GM12878 (cell line): Measurements from ENCODE around the gene RASIP1.
"Not testable (repeated sequence)": the region's sequence is repeated elsewhere in the genome, so short reads cannot be mapped to it uniquely, and the experiment has no call there.

Experiments used
- GABPA ChIP-seq: IDR thresholded peaks from 2 replicates; pipeline ENCODE4 v1.6.1; 2014; ENCODE audit warnings: antibody characterized with exemption, low read depth, mild to moderate bottlenecking, inconsistent platforms
- HDAC6 ChIP-seq: fragments of 200-600 bp; sonication (generic); IDR thresholded peaks from one replicate; pipeline ENCODE4 v1.8.0; 2017; ENCODE audit warnings: antibody characterized with exemption; ENCODE audit not compliant: unreplicated experiment
- IKZF1 ChIP-seq: fragments of 450-650 bp; conservative IDR thresholded peaks from 2 replicates; pipeline ENCODE4 v1.6.1; 2017; ENCODE audit warnings: antibody characterized with exemption, mild to moderate bottlenecking
- NBN ChIP-seq: fragments of 450-650 bp; IDR thresholded peaks from 2 replicates; pipeline ENCODE4 v1.6.1; 2016
- RBBP5 ChIP-seq: fragments of 200-600 bp; sonication (generic); conservative IDR thresholded peaks from 2 replicates; pipeline ENCODE4 v1.6.1; 2016
- SIN3A ChIP-seq: IDR thresholded peaks from 2 replicates; pipeline ENCODE4 v1.6.1; 2012; ENCODE audit warnings: low read depth, low read length, improper control_type of control experiment
- SREBF1 ChIP-seq: IDR thresholded peaks from 2 replicates; pipeline ENCODE4 v1.6.1; 2012; ENCODE audit warnings: mild to moderate bottlenecking, low read length
- TBL1XR1 ChIP-seq: IDR thresholded peaks from 2 replicates; pipeline ENCODE4 v1.6.1; 2012; ENCODE audit warnings: low read depth, low read length, improper control_type of control experiment
- WRNIP1 ChIP-seq: IDR thresholded peaks from 2 replicates; pipeline ENCODE4 v1.6.1; 2011; ENCODE audit warnings: low read depth, low read length, improper control_type of control experiment, borderline replicate concordance
- TF ChIP-seq, protein P1 (sequence below): IDR thresholded peaks from 2 replicates; pipeline ENCODE4 v1.6.1; 2011; ENCODE audit warnings: low read depth, mild to moderate bottlenecking, low read length, moderate library complexity, borderline replicate concordance; ENCODE audit errors: extremely low read depth
- TF ChIP-seq, protein P2 (sequence below): IDR thresholded peaks from 2 replicates; pipeline ENCODE4 v1.6.1; 2012; ENCODE audit warnings: low read depth, low read length, improper control_type of control experiment
- TF ChIP-seq, protein P3 (sequence below): IDR thresholded peaks from 2 replicates; pipeline ENCODE4 v1.6.1; 2012; ENCODE audit warnings: low read depth, low read length, improper control_type of control experiment
- TF ChIP-seq, protein P4 (sequence below), 3 experiments: IDR thresholded peaks in 2 of 3; conservative IDR thresholded peaks in 1 of 3; 2 replicates each; pipeline ENCODE4 v1.5.1; 2011; ENCODE audit warnings: low read depth in 3 of 3, low read length in 3 of 3, mild to moderate bottlenecking in 3 of 3, control low read depth in 2 of 3, moderate library complexity in 2 of 3, inconsistent platforms in 1 of 3, mixed read lengths in 1 of 3; ENCODE audit not compliant: control insufficient read depth in 2 of 3, insufficient read depth in 1 of 3; ENCODE audit errors: extremely low read depth in 1 of 3
- TF ChIP-seq, protein P5 (sequence below): IDR thresholded peaks from 2 replicates; pipeline ENCODE4 v1.6.1; 2012; ENCODE audit warnings: mild to moderate bottlenecking, low read depth, low read length

DNA sequence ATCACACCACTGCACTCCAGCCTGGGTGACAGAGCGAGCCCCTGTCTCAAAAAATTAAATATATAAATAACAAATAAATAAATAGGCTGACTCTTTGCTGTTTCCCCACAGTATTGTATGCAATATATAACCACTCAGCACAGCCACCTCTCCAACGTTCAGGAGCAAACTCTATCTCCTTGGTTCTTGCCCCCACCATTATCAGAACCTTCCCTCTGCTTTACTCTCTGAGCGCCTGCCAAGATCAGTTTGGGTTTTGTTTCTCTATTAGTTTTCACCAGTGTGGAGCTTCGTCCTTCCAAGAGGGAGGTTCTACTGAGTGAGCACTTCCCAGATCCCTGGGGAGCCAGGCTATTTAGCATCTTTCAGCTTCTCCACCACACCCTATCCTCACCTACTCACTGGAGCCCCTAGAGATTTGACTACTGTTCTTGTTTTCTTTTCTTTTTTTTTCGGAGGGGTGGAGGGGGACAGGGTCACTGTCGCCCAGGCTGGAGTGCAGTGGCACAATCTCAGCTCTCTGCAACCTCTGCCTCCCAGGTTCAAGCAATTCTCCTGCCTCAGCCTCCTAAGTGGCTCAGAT, 27.9 kb upstream of the RASIP1 start:
- not testable (repeated sequence) for TF ChIP-seq WRNIP1, SREBF1, IKZF1, RBBP5, HDAC6, GABPA, TBL1XR1, SIN3A, NBN
- TF ChIP-seq, protein P1, sequence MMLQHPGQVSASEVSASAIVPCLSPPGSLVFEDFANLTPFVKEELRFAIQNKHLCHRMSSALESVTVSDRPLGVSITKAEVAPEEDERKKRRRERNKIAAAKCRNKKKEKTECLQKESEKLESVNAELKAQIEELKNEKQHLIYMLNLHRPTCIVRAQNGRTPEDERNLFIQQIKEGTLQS: not testable (repeated sequence)
- TF ChIP-seq, protein P2, sequence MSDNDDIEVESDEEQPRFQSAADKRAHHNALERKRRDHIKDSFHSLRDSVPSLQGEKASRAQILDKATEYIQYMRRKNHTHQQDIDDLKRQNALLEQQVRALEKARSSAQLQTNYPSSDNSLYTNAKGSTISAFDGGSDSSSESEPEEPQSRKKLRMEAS: not testable (repeated sequence)
- TF ChIP-seq, protein P3, sequence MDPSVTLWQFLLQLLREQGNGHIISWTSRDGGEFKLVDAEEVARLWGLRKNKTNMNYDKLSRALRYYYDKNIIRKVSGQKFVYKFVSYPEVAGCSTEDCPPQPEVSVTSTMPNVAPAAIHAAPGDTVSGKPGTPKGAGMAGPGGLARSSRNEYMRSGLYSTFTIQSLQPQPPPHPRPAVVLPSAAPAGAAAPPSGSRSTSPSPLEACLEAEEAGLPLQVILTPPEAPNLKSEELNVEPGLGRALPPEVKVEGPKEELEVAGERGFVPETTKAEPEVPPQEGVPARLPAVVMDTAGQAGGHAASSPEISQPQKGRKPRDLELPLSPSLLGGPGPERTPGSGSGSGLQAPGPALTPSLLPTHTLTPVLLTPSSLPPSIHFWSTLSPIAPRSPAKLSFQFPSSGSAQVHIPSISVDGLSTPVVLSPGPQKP: not testable (repeated sequence)
- TF ChIP-seq, protein P4, sequence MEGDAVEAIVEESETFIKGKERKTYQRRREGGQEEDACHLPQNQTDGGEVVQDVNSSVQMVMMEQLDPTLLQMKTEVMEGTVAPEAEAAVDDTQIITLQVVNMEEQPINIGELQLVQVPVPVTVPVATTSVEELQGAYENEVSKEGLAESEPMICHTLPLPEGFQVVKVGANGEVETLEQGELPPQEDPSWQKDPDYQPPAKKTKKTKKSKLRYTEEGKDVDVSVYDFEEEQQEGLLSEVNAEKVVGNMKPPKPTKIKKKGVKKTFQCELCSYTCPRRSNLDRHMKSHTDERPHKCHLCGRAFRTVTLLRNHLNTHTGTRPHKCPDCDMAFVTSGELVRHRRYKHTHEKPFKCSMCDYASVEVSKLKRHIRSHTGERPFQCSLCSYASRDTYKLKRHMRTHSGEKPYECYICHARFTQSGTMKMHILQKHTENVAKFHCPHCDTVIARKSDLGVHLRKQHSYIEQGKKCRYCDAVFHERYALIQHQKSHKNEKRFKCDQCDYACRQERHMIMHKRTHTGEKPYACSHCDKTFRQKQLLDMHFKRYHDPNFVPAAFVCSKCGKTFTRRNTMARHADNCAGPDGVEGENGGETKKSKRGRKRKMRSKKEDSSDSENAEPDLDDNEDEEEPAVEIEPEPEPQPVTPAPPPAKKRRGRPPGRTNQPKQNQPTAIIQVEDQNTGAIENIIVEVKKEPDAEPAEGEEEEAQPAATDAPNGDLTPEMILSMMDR (IDR thresholded peaks at IDR 0.05 in 2 of 3, conservative IDR thresholded peaks at IDR 0.05 in 1 of 3; ENCODE audit: control insufficient read depth in 2 of 3, extremely low read depth in 1 of 3, insufficient read depth in 1 of 3, low read depth in 3 of 3, low read length in 3 of 3): not testable (repeated sequence)
- TF ChIP-seq, protein P5, sequence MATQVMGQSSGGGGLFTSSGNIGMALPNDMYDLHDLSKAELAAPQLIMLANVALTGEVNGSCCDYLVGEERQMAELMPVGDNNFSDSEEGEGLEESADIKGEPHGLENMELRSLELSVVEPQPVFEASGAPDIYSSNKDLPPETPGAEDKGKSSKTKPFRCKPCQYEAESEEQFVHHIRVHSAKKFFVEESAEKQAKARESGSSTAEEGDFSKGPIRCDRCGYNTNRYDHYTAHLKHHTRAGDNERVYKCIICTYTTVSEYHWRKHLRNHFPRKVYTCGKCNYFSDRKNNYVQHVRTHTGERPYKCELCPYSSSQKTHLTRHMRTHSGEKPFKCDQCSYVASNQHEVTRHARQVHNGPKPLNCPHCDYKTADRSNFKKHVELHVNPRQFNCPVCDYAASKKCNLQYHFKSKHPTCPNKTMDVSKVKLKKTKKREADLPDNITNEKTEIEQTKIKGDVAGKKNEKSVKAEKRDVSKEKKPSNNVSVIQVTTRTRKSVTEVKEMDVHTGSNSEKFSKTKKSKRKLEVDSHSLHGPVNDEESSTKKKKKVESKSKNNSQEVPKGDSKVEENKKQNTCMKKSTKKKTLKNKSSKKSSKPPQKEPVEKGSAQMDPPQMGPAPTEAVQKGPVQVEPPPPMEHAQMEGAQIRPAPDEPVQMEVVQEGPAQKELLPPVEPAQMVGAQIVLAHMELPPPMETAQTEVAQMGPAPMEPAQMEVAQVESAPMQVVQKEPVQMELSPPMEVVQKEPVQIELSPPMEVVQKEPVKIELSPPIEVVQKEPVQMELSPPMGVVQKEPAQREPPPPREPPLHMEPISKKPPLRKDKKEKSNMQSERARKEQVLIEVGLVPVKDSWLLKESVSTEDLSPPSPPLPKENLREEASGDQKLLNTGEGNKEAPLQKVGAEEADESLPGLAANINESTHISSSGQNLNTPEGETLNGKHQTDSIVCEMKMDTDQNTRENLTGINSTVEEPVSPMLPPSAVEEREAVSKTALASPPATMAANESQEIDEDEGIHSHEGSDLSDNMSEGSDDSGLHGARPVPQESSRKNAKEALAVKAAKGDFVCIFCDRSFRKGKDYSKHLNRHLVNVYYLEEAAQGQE: not testable (repeated sequence)
